GM12872 (cell line): ENCODE results near the gene CHPF2.

Source experiments
- TF ChIP-seq, protein P1 (sequence below): IDR thresholded peaks from 3 replicates; pipeline ENCODE4 v1.5.1; 2011; ENCODE audit warnings: low read depth, mild to moderate bottlenecking, low read length, moderate library complexity; ENCODE audit not compliant: insufficient read depth

The CHPF2 gene

DNA sequence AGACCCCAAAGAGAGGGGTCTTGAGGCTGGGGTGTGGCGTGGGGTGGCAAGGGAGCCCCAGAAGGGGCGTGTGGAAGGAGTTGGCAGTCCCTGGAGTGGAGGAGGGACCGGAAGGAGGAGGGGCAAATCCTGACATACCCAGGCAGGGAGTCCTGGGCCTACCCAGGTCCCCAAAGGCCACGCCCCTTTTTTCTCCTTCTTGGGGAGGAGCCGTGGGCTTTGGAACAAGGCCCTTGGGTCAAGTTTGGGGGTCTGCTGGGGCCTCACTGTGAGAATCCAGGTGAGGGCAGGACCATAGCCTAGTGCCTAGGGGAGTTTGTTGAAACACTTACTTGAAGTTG lies 17.4 kb downstream of the CHPF2 start:
- TF ChIP-seq, protein P1, sequence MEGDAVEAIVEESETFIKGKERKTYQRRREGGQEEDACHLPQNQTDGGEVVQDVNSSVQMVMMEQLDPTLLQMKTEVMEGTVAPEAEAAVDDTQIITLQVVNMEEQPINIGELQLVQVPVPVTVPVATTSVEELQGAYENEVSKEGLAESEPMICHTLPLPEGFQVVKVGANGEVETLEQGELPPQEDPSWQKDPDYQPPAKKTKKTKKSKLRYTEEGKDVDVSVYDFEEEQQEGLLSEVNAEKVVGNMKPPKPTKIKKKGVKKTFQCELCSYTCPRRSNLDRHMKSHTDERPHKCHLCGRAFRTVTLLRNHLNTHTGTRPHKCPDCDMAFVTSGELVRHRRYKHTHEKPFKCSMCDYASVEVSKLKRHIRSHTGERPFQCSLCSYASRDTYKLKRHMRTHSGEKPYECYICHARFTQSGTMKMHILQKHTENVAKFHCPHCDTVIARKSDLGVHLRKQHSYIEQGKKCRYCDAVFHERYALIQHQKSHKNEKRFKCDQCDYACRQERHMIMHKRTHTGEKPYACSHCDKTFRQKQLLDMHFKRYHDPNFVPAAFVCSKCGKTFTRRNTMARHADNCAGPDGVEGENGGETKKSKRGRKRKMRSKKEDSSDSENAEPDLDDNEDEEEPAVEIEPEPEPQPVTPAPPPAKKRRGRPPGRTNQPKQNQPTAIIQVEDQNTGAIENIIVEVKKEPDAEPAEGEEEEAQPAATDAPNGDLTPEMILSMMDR: no peak

DNA sequence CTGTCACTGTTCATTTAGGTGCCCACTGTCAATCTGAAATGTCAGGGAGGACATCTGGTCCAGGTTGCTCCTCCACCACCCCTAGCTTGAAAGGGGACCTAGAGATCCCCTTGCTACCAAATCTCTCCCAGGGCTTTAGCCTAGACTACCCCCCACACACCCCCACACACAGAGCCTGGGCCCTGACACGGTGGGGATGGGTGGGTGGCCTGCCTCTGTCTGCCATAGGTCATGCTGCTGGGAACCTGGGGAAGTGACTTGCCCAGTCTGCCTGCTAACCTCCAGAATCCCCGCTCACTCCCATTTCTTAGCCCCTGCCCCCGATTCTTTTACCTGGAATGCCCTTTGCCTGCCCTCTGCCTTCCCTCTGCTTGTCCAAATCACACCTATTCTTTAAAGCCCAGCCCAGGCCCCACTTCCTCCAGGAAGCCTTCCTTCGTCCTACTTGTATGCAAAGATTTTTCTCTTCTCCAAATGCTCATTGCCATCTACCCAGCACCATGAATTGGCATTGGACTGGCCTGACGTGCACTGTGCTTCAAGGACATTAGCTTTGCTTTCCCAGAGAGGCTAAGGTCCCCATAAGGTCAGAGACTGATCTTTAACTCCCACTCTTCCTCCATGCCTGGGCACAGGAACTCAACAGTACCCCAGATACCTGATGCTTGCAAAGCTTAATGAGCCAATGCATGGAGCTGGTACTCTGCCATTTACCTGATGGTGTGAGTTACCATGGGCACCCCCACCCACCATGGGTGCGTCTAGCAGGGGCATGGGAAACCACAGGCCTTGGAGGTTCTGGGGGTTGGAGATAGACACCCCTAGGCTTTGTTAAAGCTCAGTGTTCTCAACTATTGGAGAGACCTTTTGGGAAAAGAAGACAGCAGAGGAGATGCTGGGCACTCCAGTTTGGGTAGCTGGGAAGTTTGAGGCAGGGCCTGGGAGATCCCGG lies 18.2 kb downstream of the CHPF2 start:
- TF ChIP-seq, protein P1: no peak

DNA sequence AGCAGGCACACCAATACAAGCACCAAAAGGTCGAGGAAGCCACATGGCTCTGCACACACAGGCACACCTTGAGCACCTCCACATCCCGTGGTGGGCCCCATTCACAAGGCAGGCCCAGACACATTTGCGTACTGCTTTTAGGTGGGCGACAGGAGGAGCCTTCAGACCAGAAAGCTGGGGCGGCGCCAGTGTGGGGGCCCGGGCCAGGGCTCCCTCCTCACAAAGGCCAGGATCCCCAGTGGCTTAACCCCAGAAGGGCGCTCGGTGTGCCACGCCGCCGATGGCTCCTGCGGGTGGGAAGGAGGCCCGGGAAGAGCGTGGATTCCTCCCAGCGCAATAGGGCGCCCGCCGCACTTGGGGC lies 19.0 kb downstream of the CHPF2 start:
- TF ChIP-seq, protein P1: no peak

DNA sequence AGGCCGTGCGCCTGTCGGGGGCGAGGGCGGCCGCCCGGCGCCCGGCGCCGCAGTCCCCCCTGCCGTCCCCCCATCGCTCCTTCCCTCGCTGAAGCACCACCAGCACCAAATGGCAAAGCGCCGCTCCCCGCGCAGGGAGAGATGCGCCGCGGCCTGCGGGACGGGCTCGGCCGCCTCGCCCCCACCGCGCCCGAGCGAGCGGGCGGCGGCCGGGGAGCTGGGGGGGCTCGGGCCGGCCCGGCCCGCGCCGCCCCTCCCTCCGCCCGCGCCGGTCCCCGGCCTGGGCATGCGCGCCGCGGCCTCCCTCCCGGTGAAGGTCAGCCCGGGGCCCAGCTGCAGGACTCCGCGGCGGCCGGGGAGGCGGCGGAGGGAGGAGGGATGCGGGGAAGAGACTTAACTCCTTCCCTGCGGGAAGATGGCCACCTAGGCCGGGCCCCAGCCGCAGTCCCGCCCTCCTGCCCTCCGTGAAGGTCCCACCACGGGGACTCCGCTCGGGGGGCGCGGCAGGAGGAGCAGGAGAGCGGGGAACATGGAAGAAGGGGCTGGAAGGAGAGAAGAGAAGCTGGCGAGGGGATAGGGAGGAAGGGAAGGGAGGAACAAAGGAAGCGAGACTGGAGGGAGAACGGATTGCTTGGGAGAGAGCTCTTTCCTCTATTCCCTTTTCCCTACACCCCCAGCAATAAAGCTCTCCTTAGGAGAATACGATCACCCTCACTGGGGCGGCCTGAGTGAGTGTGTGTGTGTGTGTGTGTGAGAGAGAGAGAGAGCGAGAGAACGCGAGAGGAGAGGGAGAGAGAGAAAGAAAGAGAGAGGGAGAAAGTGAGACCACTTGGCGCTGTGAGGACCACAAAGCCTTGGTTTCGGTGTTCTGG lies 19.6 kb downstream of the CHPF2 start:
- TF ChIP-seq, protein P1: no peak

DNA sequence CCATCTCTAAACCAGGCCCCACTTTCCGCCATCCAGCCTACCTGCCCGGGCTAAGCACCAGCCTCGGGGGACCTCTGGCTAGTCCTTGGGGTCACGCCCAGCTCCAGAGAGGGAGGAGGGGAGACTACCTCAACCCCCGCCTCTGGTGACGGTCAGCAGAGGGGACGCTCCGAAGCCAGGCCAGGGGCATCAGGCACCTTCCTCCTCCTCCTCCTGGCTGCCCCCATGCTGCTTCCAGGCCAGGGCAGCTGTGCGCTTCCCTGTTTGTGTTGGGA lies 20.2 kb downstream of the CHPF2 start:
- TF ChIP-seq, protein P1: no peak

DNA sequence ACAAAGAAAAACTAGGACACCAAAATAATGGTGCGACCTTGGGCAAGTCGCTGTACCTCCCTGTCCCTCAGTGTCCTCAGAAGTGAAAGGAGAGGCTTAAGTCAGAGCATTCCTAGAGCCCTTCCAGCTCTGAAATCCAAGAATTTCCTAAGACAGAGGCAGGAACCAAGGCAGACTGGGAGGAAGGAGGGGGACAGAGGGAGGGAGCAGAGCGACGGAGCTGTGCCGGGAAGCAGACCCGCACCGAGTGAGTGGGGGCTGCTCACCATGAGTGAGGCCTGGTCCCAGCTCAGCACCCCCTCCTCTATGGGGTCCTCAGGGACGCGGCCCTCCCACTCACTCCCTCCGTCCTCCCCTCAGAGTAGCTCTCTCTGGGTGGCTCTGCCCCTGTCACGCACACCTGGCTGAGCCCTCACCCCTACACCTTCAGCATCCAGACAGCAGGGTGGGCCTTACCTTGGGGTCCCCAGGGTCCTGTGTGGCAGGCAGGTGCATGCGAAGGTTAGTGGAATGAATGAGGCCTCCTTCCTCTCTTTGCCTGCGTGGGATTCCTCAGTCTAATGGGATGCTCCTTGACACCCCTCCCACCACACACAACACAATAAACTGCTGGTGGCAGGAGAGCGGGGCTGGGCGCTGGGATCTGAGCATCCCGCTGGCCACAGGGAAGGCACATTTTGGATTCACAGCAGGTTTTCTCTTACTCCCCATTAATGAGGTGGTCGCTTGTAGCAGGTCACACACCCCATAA lies 20.9 kb downstream of the CHPF2 start:
- TF ChIP-seq, protein P1: no peak

DNA sequence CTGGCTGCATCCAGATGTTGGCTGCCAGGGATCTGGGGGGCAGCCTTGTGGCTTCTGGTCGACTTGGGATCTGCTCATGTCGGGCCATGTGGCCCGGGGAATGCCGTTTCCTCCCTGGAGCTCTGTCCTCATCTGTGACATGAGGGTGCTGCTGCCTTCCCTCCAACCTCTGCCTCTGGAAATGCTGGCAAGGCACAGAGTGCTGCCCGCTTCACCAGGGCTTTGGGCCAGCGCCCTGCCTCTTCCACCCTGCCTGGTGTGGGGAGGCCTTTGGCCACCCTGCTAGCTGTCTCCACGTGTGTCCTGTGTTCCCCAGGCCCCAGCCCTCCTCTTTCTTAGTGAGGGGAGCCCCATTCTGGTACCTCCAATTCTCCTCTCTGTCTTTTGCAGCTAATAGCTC lies 22.0 kb downstream of the CHPF2 start:
- TF ChIP-seq, protein P1: no peak
